Measurements from ENCODE around the gene GTF2H1.
"Not testable (repeated sequence)": the region's sequence is repeated elsewhere in the genome, so short reads cannot be mapped to it uniquely, and the experiment has no call there.

GTF2H1 gene

DNA sequence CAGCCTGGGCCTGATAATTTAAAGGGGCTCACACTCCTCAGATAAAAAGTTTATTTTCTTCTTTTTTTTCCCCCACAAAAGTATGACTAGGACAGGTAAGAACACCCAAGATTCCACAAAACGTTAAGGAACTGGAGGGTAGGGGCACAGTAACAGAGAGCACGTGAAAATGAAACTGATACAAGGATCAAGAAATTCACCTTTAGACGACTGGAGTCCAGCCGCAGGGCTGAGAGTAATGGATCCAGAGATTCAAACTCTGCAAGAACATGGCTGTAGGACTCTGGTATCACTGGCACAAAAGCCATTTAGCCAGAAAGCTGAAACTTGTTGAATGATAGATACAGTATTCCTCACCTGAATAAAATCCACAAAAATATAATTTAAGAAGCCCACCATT, 4.8 kb upstream of the GTF2H1 start:
- no peak for FAIRE-seq
- no peak for DNase-seq (ENCODE audit: low spot score)

DNA sequence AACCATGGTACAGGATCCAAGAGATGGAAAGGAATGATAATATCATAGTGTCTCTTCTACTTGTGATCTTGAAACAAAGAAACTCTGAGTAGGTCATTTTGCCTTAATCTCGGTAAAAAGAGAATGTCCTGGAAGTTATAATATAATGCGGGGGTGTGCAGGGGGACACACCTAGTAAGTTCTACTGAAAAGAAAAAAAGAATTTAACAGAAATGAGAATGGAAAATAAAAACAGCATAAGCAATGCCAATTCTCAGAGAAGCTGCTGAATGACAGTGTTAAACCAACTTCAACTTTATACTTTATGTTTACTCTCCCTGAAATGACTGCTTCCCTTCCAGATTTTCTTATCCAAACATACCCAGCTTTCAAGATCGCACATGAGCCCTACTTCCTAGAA, 2.5 kb upstream of the GTF2H1 start:
- FAIRE-seq, result no peak
- DNase-seq (ENCODE audit: low spot score), result no peak

DNA sequence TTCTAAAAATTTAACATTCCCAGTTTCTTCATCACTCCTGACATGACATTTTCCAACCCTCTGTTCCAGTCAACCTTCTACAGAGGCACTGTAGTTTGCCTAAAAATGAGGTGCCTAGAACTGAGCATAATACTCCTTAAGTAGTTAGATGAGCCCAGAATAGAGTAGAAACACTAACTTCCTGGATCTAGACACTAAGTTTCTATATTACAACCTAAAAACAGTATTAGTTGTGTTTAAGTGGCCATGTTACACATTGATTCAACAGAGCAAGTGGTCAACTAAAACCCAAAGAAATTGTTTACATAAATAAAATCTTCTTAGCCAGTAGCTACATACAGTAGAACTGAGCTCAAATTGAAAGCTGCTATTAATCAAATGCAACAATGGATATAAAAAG, 1.8 kb upstream of the GTF2H1 start:
- FAIRE-seq (no peak), DNase-seq (ENCODE audit: low spot score) (no peak)

DNA sequence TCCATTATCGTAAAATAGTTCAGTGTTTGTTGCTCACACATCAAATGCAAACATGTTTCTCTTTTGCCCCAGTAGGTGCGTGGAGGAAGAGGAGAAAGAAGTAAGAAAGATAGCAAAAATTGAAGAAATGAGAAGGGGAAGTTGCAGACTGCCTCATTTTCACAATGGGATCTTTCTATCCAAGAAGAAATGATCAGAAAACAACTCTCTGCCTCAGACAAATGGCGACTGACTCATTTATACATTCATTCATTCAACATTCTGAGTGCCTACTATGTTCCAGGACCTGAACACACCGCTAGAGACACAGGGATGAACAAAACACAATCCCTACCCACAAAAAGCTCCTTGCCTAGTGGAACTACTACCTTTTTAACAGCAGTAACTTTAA, 794 bp upstream of the GTF2H1 start:
- FAIRE-seq, result no peak
- DNase-seq (ENCODE audit: low spot score), result no peak

DNA sequence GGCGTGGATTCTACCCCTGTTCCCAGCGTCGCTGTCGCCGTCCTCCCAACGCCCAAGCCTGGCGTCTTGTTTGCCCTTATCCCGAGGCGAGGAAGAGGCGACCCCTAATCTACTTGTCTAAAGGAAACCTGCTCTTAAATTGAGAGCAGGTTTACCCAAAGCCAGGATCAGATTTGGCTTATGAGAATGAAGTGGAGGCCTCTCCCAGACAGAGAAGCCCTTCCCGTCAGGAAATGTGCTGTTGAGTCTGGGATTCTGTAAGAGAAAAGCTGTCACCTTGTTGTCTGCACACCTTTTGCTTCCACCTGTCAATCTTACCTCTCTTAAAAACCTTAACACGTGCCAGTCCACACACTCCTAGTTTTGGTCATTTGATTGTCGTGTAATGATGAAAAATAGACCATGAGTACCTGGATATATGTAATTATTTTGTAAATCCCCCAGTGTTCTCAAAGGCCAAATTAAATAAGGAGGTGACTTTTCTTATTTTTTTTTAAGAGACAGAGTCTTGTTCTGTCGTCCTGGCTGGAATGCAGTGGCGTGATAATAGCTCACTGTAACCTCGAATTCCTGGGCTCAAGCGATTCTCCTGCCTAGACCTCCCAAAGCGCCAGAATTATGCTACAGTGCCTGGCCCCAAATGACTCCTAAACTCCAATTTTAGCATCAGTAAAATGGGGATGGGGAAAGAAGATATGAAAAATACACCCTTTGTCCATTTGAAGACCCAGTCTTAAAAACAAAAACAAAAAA, 627 bp downstream of the GTF2H1 start:
- DNase-seq (ENCODE audit: low spot score), result no peak

DNA sequence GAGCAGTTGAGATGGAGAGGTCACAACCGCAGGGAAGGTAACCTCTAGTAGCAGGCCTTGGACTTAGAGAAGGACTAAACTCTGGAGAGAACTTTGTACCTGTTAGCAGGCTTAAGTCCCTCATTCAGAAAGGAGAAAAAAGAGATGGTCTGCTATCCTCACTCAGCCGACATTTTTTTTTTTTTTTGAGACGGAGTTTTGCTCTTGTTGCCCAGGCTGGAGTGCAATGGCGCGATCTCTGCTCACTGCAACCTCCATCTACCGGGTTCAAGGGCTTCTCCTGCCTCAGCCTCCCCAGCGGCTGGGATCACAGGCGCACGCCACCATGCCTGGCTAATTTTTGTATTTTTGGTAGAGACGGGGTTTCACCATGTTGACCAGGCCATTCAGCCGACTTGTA, 1.5 kb downstream of the GTF2H1 start:
- not testable (repeated sequence) for DNase-seq (ENCODE audit: low spot score); FAIRE-seq

More for the DNA sequence above, 627 bp downstream of the GTF2H1 start:
- no peak for FAIRE-seq

DNA sequence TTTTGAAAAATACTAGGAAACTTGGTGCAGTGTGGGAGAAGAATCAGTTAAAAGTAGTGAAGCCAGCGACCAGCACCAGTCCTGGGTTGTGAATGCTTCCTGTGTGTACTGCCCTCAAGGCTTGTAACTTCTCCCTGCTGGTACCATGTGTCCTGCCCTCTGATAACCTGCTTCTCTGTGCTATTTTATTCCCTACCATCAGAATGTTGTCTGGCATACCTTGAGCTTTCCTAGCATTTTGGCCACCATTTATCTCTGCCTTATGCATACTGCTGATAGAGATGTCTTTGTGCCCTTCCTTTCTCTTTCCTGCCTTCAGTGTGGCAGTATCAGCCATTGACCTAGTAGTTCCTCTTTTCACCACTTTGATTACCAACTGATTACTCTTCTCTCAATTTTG, 2.0 kb downstream of the GTF2H1 start:
- FAIRE-seq (no peak), DNase-seq (ENCODE audit: low spot score) (no peak)

DNA sequence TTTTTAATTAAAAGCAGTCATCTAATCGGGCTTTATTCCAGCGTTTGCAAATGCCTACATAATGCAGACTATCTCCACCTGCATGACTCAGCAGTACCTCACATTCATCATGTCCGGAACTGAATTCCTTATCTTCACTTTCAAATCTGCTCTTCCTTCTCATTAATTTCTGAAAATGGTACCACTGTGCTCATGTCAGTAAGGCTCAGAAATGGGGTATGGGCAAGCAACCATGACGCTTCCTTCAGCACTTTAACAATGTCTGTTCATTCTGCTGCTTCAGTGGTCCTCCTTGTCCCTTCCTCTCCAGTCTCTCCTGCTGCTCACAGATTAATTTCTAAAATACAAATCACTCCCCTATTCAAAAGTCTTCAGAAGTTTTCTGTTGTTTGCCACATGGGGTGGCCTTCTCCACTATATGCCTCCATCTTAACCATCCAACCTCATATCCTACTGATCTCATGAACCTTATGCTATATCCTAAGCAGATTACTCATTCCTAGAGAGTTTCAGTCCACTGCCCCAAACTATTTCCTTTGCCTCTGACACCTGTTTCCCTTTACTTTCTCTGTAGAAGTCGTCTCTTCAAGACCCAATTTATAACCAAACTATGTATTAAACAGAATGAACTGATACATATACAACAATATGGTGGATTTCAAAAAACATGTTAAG, 7.0 kb downstream of the GTF2H1 start:
- peak; percentile 28 for DNase-seq (ENCODE audit: low spot score)
- peak; percentile 23 for FAIRE-seq

DNA sequence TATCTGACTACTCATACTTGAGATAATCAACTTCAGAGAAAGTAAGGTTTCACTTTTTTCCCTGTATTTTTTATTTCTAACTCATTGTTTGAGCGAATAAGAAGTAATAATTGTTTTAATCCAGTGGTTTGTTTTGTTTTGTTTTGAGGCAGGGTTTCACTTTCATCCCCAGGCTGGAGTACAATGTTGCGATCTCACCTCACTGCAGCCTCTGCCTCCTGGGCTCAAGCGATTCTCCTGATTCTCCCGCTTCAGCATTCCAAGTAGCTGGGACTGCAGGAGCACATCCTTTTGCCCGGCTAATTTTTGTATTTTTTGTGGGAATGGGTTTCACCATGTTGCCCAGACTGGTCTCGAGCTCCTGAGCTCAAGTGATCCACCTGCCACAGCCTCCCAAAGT, 8.6 kb downstream of the GTF2H1 start:
- FAIRE-seq, result no peak
- no peak for DNase-seq (ENCODE audit: low spot score)

DNA sequence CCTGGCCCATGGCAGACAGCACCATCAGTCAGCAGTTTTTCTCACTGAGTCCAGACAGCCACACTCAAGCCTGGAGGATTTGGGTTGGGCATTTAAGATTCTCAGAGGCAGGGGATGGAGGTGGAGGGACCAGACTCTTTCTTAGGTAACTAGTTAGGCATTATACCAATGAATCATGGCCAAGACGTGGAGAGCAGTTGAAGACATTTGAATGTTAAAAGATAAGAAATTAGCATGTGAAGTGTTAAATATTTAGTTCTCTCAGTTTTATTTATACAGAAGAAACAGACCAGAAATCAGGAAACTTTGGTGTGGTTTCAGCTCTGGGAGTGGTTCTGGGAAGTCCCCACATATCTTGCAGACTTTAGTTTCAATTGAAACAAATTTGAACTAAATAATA, 9.9 kb downstream of the GTF2H1 start:
- no peak for FAIRE-seq
- DNase-seq (ENCODE audit: low spot score), result no peak

DNA sequence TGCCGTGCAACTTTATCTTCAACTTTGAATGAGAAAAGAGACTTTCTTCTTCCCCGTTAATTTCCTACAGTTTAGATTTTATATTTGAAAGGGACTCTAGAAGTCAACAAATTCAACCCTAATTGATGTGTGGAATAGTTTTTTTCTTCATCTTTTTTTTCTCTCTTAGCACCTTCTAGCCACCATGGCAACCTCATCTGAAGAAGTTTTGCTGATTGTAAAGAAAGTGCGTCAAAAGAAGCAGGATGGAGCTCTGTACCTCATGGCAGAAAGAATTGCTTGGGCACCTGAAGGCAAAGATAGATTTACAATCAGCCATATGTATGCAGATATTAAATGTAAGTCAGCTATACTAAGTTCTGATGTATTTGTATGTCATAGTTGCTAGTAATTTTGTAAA, 10.5 kb downstream of the GTF2H1 start:
- FAIRE-seq (no peak), DNase-seq (ENCODE audit: low spot score) (no peak)

DNA sequence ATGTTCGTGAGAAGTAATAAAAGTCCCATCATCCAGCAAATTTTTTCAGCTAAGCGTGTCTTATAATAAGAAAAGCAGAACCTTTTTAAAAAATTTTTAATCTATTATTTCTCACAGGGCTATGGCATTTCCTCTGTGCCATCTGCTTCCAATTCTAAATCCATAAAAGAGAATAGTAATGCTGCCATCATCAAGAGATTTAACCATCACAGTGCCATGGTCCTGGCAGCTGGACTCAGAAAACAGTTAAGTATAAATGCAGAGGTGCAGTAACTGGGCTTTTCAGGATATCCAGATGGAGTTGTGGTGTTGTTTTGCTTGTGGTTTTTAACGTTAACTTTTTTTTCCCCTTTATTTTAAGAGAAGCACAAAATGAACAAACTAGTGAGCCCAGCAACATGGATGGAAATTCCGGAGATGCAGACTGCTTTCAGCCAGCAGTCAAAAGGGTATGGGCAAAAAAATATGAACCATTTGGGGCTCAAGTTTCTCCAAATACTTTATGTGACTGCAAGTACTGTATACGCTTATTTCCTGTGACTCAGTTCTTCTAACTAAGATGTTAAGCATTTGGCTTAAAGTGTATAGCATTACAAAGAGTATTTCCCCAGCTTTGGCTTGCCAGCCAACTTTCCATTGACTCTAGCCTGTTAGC, 25.2 kb downstream of the GTF2H1 start:
- no peak for FAIRE-seq
- DNase-seq (ENCODE audit: low spot score), result no peak

DNA sequence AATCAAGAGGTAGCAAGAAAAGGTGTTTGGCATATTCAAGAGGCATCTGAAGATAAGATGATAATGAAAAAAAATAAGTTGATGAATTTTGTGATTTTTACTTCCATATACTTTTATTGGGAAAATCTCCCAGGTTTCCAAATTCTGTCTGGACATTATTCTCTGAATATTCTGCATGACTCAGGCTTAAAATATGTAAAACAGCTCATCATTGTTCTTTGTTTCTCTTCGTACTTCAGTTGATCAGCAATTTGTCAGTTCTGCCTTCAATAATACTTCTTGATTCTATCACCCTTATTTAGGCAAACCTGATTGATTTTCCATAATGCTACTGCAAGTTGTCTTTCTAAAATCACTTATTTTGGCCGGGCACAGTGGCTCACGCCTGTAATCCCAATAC, 30.2 kb downstream of the GTF2H1 start:
- DNase-seq (ENCODE audit: low spot score), result no peak
- FAIRE-seq, result no peak

DNA sequence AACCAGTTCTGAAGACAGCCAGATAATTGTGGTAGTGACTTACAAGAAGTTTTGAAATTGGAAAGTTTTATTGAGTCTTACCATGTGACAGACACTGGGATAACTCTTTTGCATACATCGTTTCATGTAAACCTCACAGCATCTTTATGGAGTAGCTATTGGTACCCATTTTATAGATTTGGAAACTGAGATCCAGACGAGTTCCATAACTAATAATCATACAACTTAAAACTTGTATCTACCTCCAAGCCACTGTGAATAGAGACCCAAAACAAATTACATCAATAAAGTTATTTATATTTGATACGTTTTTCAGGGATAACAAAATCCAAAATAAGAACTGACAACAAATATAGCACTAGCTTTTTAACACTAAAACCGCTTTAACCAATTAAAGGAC, 36.3 kb downstream of the GTF2H1 start:
- no peak for FAIRE-seq

DNA sequence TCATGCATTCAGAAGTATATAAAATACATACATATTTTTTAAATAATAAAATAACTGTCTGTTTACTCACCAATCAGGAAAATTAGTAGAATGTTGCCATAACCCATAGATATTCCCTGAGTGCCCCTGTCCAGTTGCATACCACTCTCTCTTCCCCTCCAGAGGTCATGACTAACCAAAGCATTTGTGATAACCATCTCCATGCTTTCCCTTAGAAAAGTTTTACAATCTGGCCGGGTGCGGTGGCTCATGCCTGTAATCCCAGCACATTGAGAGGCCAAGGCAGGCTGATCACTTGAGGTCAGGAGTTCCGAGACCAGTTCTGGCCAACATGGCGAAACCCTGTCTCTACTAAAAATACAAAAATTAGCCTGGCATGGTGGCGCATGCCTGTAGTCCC, 38.8 kb downstream of the GTF2H1 start:
- no peak for DNase-seq (ENCODE audit: low spot score)
- FAIRE-seq, result no peak

More for the DNA sequence above, 36.3 kb downstream of the GTF2H1 start:
- no peak for DNase-seq (ENCODE audit: low spot score)

DNA sequence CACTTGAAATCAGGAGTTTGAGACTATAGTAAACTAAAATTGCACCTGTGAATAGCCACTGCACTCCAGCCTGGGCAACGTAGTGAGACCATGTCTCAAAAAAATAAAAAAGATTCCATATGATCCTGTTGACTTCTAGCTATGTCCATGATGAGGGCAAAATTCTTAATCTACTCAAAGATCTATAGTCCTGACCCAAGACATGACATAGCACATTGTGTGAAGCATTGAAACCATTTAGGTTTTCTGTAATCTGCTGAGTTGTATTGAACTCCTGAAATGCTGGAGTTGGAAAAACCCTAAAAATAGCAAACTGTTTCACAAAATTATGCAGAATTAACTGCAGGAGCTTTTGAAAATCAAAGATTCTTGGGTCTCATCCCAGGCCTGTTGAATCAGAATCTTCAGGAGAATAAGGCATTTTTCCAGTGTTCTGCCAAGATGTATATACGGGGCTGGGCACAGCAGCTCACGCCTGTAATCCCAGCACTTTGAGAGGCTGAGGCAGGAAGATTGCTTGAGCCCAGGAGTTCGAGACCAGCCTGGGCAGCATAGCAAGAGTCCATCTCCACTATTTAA, 42.2 kb downstream of the GTF2H1 start:
- DNase-seq (ENCODE audit: low spot score) (no peak), FAIRE-seq (no peak)

DNA sequence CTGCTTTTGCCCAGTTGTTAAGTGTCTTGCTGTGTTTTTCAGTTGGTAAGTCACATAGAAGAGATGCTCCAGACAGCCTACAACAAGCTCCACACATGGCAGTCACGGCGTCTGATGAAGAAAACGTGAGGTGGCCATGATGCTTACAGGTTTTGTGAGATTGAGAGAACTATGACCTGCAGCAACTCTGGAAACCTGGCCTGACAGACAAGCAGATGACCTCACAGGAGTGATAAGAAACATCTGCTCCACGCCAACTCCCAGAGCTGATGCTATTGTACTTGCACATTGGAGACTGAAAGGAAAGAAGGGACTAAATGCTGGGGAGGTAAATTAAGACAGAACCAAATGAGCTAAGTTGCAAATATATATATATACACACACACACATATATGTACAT, 43.4 kb downstream of the GTF2H1 start:
- no peak for DNase-seq (ENCODE audit: low spot score)
- no peak for FAIRE-seq

DNA sequence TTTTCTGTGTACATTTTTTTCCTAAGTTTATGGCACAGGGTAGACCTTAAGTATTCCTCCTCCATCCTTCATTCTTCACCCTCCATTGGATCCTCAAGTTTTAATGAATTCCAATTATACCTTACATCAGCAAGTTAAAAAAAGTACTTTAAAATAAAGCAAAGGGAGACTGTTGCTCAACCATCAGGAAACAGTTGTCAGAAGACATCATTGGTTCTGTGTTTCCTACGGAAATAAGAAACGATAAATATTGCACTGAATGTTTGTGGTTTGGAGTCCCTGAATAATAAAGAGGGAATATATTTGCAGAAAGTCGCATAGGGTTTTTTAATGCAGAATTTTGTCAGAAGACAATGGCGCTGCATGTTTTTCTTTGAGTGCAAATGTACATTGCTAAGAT, 43.9 kb downstream of the GTF2H1 start:
- FAIRE-seq, result no peak

DNA sequence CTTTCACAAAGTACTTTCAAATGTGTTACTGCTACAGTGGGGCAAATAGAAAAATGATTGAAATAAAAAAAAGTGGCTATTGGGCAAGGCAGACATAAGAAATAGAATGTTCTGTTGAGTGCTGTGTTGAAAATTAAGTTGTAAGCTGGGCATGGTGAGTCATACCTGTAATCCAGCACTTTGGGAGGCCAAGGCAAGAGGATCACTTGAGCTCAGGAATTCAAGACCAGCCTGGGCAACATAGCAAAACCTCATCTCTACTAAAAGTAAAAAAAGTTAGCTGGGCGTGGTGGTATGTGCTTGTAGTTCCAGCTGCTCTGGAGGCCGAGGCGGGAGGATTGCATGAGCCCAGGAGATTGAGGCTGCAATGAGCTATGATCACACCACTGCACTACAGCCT, 45.1 kb downstream of the GTF2H1 start:
- no peak for FAIRE-seq

More for the DNA sequence above, 43.9 kb downstream of the GTF2H1 start:
- DNase-seq (ENCODE audit: low spot score), result no peak

DNA sequence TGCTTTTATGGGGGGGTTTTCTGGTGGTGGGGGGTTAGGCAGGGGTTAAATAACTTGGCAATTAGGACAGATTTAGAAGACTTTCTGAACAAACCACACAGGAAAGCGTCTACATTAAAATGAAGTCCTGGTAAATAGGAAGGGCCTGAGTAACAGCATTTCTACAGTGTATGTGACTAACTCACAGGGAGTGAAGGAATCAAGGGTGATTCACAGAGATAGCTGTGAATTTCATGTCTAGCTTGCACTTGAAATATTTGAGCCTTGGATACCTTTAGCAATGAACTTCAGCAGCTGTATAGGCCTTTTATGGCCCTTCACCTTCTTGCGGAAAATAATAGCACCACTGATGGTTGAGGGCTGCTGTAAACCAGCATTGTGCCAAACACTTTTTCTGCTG, 45.9 kb downstream of the GTF2H1 start:
- DNase-seq (ENCODE audit: low spot score), result peak; percentile 33
- FAIRE-seq, result no peak

More for the DNA sequence above, 45.1 kb downstream of the GTF2H1 start:
- no peak for DNase-seq (ENCODE audit: low spot score)

DNA sequence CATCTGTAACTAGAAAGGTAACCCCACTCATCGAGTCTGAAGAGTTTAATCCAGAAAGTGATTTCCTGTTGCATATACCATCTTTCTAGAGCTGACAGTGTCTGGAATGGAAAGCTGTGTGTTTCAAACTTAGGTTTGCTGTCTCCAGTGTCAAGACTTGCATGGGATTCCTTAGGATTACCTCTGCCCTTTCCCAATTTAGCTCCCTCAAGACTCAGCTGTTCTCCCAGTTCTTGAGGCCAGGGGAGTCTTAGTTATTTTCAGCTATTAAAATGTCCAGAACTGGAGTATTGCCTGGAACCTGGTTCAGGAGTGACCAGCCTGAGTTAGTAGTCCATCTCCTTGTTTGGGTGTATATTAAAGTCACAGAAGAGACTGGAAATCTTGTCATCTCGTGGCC, 47.0 kb downstream of the GTF2H1 start:
- FAIRE-seq (no peak), DNase-seq (ENCODE audit: low spot score) (no peak)

DNA sequence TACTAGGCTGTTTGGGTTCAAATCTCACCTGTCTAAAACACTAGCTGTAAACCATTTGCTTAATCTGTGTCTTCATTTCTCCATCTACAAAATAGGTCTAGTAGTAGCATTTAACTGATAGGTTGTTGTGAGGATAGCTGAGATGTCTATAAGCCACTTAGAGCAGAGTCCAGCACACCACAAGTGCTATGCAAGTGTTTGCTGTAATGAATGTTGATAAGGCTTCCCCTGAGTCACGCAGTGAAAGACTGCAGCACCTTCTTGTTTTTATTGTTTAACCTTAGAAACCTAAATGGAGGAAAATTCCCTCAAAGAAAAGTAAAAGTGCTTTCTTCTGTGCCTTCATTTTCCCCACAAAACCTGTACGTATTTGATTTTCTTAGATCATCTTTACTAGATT, 48.9 kb downstream of the GTF2H1 start:
- no peak for FAIRE-seq
- DNase-seq (ENCODE audit: low spot score), result no peak

Measured in RCC 7860 (cell line).